Neural progenitor cell (in vitro differentiated cells): ENCODE measurements around the gene SKOR1.

ENCODE experiments used
- EZH2 ChIP-seq: fragments of 200-600 bp; sonication (generic); IDR thresholded peaks from 2 replicates; pipeline ENCODE4 v1.6.1; 2017; ENCODE audit warnings: antibody characterized with exemption, mild to moderate bottlenecking, moderate library complexity
- EZH2phosphoT487 ChIP-seq: fragments of 200-600 bp; sonication (generic); IDR thresholded peaks from 2 replicates; pipeline ENCODE4 v1.6.1; 2017; ENCODE audit warnings: antibody characterized with exemption
- TF ChIP-seq, protein P1 (sequence below): fragments of 200-600 bp; sonication (generic); IDR thresholded peaks from 2 replicates; pipeline ENCODE4 v1.5.1; 2017; ENCODE audit warnings: antibody characterized with exemption, mild to moderate bottlenecking

GRCh38 chr15:67806536-67806935 is 18.8 kb upstream of the SKOR1 start:
- TF ChIP-seq, protein P1, sequence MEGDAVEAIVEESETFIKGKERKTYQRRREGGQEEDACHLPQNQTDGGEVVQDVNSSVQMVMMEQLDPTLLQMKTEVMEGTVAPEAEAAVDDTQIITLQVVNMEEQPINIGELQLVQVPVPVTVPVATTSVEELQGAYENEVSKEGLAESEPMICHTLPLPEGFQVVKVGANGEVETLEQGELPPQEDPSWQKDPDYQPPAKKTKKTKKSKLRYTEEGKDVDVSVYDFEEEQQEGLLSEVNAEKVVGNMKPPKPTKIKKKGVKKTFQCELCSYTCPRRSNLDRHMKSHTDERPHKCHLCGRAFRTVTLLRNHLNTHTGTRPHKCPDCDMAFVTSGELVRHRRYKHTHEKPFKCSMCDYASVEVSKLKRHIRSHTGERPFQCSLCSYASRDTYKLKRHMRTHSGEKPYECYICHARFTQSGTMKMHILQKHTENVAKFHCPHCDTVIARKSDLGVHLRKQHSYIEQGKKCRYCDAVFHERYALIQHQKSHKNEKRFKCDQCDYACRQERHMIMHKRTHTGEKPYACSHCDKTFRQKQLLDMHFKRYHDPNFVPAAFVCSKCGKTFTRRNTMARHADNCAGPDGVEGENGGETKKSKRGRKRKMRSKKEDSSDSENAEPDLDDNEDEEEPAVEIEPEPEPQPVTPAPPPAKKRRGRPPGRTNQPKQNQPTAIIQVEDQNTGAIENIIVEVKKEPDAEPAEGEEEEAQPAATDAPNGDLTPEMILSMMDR = no peak
- TF ChIP-seq EZH2 = no peak
- no peak for TF ChIP-seq EZH2phosphoT487
